Prostate gland (tissue), 2 donors: ENCODE data around the gene KRTAP10-1.

Source experiments
- CTCF ChIP-seq, 4 experiments: fragments of 200-600 bp in 2 of 4; fragments of 450-650 bp in 2 of 4; sonication (generic) in 2 of 4; IDR thresholded peaks; 1 replicate in 3 of 4; 2 replicates in 1 of 4; pipeline ENCODE4 v1.5.1; 2016 to 2019; ENCODE audit warnings: antibody characterized with exemption in 4 of 4, mild to moderate bottlenecking in 2 of 4, moderate library complexity in 2 of 4
- POLR2A ChIP-seq: fragments of 450-650 bp; IDR thresholded peaks from one replicate; pipeline ENCODE4 v1.6.1; 2016; ENCODE audit warnings: antibody characterized with exemption, mild to moderate bottlenecking

GRCh38 chr21:44520326-44521300 is 19.4 kb downstream of the KRTAP10-1 start:
- TF ChIP-seq CTCF (IDR thresholded peaks at IDR 0.05) (no peak), POLR2A (no peak)
